Progenitor cell of endocrine pancreas (in vitro differentiated cells): ENCODE measurements around the gene DOK7. TPM values are rescaled to one million over a fixed set of nuclear protein-coding genes. Genes with fewer than 3 reads are reported as not detected.

Source experiments
- DNase-seq: peaks from one replicate; pipeline ENCODE4 v3.0.0; 2021; ENCODE audit warnings: low spot score; ENCODE audit not compliant: unreplicated experiment
- H3K27ac Mint-ChIP-seq: 2 replicates; pipeline ENCODE4 v1.8.0; 2021; ENCODE audit warnings: mild to moderate bottlenecking, moderate library complexity, mixed read lengths
- H3K27me3 Mint-ChIP-seq: 2 replicates; pipeline ENCODE4 v1.8.0; 2021; ENCODE audit warnings: mixed read lengths
- H3K36me3 Mint-ChIP-seq: 2 replicates; pipeline ENCODE4 v1.8.0; 2022; ENCODE audit warnings: mixed read lengths; ENCODE audit not compliant: insufficient read depth
- H3K4me1 Mint-ChIP-seq: 2 replicates; pipeline ENCODE4 v1.8.0; 2021; ENCODE audit warnings: low read depth, mixed read lengths
- H3K4me3 Mint-ChIP-seq: 2 replicates; pipeline ENCODE4 v1.8.0; 2021; ENCODE audit warnings: low read depth, mild to moderate bottlenecking, moderate library complexity, mixed read lengths
- H3K9me3 Mint-ChIP-seq: 2 replicates; pipeline ENCODE4 v1.8.0; 2021; ENCODE audit warnings: low read depth, mixed read lengths
- total RNA-seq: library from RNA; stranded (reverse); gene quantifications from 2 replicates; pipeline ENCODE4 v1.2.1, GENCODE V29; 2021
- TF ChIP-seq, protein P1 (sequence below): fragments of 200-600 bp; sonication (generic); IDR thresholded peaks from one replicate; pipeline ENCODE4 v1.5.0; 2021; ENCODE audit warnings: antibody characterized with exemption, mild to moderate bottlenecking; ENCODE audit not compliant: unreplicated experiment

DOK7 gene
- total RNA-seq, 1 donor from 2014 or later: not detected

DNA sequence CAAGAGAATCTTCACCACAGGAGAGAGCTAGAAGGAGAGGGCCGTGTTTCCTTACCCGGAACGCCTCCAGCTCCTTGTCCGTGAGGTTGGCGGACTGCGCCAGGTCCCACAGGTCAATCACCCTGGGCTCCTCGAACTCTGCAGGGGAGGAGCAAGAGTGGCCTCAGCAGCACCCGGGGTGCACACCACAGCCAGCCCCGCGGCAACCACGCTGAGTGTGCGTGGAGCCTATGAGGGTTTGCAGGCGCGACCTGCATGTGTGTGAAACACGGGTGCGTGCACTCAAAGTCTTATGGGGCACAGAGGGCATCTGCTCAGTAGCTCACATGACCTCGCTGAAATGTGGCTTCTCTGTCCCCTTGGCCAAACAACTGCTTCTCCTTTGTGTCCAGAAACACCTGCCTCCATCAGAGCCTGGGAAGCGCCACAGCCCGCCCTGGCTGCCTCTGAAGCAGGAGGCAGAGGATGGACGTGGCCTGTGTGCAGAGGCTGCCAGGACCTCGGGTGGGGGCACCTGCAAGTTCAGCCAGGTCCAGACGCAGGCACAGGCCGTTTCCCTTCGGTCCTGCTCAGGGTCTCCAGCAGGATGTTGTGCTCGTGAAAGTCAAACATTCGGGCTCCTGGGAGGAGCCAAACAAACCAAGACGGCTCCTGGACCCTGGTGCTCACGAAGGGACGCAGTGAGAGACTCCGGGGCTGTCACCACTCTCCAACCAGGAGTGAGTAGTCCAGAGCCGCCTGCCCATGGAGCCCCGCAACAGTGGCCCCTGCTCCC is 53.1 kb downstream of the DOK7 start:
- Mint-ChIP-seq H3K27me3 (no peaks in the 10 kb centered on the region), H3K9me3 (no peaks in the 10 kb centered on the region), H3K27ac (no peak overlapping the region), H3K4me1 (no peaks in the 10 kb centered on the region), H3K4me3 (no peak overlapping the region), H3K36me3 (peaks cover 29% of the 10 kb centered on the region)
- DNase-seq: no peak
- TF ChIP-seq, protein P1, sequence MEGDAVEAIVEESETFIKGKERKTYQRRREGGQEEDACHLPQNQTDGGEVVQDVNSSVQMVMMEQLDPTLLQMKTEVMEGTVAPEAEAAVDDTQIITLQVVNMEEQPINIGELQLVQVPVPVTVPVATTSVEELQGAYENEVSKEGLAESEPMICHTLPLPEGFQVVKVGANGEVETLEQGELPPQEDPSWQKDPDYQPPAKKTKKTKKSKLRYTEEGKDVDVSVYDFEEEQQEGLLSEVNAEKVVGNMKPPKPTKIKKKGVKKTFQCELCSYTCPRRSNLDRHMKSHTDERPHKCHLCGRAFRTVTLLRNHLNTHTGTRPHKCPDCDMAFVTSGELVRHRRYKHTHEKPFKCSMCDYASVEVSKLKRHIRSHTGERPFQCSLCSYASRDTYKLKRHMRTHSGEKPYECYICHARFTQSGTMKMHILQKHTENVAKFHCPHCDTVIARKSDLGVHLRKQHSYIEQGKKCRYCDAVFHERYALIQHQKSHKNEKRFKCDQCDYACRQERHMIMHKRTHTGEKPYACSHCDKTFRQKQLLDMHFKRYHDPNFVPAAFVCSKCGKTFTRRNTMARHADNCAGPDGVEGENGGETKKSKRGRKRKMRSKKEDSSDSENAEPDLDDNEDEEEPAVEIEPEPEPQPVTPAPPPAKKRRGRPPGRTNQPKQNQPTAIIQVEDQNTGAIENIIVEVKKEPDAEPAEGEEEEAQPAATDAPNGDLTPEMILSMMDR: no peak

DNA sequence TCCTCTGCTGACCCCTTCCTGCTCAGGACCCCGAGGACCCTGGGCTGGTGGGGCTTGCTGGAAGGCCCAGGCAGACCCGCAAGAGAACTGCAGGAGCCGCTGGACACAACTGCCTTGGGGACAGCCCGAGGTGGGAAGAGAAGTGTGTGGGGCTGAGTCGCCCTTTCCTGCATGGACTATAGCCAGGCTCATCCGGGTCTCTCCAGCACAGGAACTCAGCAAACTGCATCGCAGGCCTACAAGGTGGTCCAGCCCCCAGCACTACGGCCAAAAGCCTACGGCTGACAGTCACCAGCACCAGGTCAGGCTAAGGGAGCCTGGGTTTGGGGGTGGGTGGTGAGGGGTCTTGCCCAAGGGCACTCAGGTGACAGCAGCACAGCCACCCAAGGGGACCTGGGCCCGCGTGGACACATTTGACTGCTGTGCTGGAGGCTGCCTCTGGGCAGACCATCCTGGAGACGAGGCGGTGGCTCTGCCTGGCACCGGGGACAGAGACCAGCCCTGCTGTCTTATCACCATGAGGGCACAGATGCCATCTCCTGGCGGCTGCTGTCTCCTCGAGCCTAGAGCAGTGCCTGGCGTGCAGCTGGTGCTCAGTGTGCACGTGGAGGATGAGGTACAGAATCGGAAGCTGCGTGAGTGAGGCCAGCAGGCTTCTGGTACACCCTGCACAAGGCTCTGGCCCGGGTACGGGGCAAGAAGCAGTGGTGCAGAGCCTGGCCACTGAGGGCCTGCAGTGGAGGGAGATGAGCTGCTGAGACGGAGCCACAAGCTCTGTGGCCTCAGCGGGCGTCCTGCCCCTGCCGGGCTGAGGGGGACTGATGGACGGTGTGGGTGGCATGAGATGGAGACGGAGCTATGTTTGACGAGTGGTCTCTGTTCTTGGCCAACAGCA is 54.0 kb downstream of the DOK7 start:
- Mint-ChIP-seq H3K4me1 (no peaks in the 10 kb centered on the region), H3K27me3 (no peaks in the 10 kb centered on the region), H3K4me3 (no peak overlapping the region), H3K9me3 (no peaks in the 10 kb centered on the region), H3K36me3 (peaks cover 27% of the 10 kb centered on the region), H3K27ac (no peak overlapping the region)
- TF ChIP-seq, protein P1: no peak
- DNase-seq: no peak

DNA sequence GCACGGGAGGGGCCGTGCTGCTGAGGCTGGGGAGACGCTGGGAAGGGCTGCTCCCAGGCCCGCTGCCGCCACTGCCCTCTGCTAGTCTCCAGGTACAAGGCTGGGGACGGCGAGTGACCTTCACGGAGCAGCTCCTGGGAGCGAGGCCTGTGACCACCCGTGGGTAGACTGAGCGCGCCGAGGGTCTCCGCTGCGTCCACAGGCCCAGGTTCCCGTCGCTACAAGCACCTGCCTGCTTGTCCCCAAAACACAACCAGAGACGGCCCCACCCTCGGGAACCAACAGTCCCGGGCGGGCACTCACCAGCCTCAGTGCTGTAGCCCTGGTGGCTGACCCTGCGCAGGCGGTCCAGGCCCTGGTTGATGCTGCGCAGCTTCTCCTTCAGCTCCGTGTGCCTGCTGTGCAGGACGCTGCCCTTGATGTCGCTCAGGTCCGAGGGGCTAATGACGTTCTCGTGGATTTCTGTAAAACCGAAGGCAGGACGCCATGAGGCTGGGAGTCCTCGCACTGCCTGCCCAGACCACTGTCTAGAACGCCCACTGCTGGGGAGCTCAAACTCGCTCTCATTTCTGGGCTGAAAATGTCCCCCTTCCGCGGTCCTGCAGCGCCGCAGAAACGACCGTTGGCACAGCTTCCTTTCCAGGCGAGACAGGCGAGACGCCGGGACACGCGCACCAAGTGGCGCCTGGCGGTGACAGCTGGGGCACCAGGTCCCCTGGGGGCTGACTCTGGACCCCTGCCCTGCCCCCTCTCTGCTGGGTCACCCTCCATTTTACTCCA is 54.8 kb downstream of the DOK7 start:
- H3K4me1 Mint-ChIP-seq: no peaks in the 10 kb centered on the region
- H3K36me3 Mint-ChIP-seq: peaks cover 21% of the 10 kb centered on the region
- no peak overlapping the region for H3K4me3 Mint-ChIP-seq
- no peak for DNase-seq
- H3K27me3 Mint-ChIP-seq: no peaks in the 10 kb centered on the region
- no peak overlapping the region for H3K27ac Mint-ChIP-seq
- TF ChIP-seq, protein P1: no peak
- no peaks in the 10 kb centered on the region for H3K9me3 Mint-ChIP-seq

DNA sequence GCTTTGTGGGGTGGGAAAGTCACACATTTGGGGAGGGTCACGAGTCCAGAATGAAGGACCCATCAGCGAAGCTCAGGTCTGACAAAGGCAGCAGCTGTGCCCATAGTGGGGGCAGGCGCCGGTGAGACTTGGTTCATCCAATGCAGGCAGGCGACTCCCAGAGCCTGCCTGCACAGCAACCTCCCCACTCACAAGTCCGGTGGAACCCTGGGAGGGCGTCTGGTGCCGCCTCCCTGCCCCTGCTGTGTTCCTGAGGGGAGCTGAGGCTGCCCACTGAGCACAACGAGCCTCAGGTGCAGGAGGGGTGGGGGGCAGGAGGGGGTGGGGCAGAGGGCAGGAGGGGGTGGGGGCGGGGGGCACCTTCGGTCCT is 55.4 kb downstream of the DOK7 start:
- peaks cover 18% of the 10 kb centered on the region for H3K36me3 Mint-ChIP-seq
- no peaks in the 10 kb centered on the region for H3K4me1 Mint-ChIP-seq
- no peak for DNase-seq
- H3K9me3 Mint-ChIP-seq: no peaks in the 10 kb centered on the region
- H3K27me3 Mint-ChIP-seq: no peaks in the 10 kb centered on the region
- TF ChIP-seq, protein P1: no peak
- no peak overlapping the region for H3K4me3 Mint-ChIP-seq
- no peak overlapping the region for H3K27ac Mint-ChIP-seq

DNA sequence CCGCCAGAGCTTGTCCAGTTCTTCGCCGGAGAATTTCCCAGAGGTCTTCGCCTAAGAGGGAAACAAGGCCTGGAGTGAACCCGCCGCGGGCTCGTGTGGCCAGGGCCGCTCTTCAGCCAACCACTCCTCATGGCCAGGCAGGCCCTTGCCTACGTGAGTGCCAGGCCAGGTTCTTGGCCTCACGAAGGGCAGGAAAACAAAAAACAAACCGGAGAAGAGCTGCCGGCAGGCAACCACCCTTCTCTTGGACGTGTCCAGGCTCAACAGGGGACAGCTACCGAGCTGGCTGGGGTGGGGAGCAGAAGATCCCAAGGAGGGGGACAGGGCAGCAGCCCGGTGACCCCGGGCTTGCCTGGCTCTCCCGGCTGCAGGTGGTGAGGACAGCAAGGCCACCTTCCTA is 55.8 kb downstream of the DOK7 start:
- Mint-ChIP-seq H3K4me3 (no peak overlapping the region), H3K9me3 (no peaks in the 10 kb centered on the region), H3K4me1 (no peaks in the 10 kb centered on the region), H3K36me3 (peaks cover 14% of the 10 kb centered on the region), H3K27ac (no peak overlapping the region), H3K27me3 (no peaks in the 10 kb centered on the region)
- TF ChIP-seq, protein P1: no peak
- no peak for DNase-seq
